HG03103 (cell line): ENCODE measurements around the gene THBD.

Experiments used
- ATAC-seq: cut with Tn5 transposase; IDR thresholded peaks from one replicate; pipeline ENCODE4 v1.9.1; 2021; ENCODE audit warnings: low read depth; ENCODE audit not compliant: unreplicated experiment

Gene THBD

GRCh38 chr20:23062632-23063031, 13.2 kb upstream of the THBD start:
- ATAC-seq: no peak

DNA sequence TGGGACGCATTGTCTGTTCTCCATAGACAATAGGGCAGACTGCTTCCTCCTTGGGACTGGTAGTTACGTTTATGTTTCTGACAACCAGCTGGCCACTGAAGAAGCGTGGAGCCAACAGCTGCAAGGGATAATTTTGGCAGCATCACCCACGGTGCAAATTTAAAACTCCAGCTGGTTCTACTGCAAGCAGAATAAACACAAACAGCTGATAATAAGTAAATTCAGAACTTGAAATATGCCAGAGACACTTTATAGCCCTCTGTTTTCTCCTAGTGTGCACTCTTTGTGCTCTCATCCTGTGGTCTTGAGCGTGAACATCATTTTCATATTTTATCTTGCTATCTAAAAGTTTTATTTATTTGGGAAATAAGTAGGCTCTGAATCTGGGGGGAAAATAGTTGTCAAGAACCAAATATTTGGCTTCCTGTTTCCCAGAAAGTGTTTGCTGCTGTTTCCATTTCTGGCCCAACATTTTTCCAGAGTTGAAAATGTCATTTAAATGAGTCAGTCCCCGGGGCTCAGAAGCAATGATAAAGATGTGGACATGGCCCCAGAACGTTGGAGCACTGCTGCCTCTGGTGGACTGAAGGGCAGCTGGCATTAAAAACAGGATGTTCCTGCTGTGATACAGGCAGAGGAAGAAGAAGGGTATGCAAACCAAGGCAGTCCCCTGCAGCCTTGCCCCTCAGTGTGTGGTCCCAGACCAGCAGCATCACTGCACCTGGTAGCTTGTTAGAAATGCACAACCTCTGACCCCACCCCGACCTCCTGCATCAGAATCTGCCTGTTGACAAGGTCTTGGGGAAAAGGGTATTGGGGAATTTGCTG, 12.5 kb upstream of the THBD start:
- ATAC-seq: no peak

GRCh38 chr20:23061262-23061661, 11.8 kb upstream of the THBD start:
- no peak for ATAC-seq

DNA sequence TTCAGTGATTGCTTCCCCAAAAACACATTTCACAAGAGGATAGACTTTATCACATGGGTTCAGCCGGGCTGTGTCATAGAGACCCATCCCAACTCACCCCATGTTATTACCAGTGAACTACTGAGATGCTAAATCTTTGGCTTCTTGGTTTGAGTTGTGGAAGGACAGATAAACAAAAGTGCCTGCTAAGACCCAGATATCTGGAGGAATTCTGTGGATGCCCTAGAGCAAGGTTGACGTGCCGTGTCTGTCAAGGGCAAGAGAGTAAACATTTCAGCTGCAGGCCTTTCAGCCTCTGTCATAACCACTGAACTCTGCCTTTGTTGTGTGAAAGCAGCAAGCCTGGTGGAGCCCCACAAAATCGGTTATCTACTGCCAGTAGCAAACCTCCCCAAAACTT, 11.2 kb upstream of the THBD start:
- ATAC-seq: no peak

DNA sequence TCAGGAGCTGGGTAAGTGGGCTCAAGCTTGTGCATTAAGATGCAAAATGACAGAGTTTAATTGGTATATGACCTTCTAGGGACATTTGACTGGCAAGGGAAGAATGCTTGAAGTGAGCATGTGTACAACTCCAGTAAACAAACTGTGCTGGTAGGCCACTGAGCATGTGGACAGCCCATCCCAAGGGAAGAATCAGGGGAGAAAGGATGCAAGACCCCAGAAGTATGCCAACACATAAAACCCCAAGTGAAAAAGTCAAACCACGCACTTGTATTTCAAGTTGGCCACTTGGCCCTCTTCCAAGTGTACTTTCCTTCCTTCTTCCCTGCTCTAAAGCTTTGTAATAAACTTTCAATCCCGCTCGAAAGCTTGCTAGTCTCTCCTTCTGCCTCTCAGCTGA, 10.4 kb upstream of the THBD start:
- ATAC-seq: no peak

DNA sequence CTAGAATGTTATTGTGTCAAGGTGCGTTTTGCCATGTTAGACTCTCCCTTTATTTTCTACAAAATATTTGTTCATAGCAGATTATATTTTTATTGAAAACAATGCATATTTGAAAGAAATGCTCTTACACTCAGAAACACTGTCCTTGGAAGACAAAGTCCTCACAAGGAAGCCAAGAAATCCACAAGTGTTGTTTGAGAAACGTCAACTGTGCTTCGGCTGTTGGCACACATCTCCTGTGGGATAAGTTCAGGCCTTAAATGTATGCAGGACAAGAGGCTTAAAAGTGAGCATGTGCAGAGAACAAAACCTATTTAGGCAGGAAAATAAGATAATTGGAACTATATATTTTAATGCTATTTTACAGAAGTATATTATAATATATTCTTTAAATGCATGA, 9.5 kb upstream of the THBD start:
- no peak for ATAC-seq

GRCh38 chr20:23058240-23058639, 8.8 kb upstream of the THBD start:
- ATAC-seq: no peak

- no peak for ATAC-seq
Measured at GRCh38 chr20:23052904-23053303, 3.4 kb upstream of the THBD start.

GRCh38 chr20:23050847-23051627, 1.6 kb upstream of the THBD start:
- no peak for ATAC-seq

- ATAC-seq: no peak
Measured at GRCh38 chr20:23050076-23050838, 785 bp upstream of the THBD start.

DNA sequence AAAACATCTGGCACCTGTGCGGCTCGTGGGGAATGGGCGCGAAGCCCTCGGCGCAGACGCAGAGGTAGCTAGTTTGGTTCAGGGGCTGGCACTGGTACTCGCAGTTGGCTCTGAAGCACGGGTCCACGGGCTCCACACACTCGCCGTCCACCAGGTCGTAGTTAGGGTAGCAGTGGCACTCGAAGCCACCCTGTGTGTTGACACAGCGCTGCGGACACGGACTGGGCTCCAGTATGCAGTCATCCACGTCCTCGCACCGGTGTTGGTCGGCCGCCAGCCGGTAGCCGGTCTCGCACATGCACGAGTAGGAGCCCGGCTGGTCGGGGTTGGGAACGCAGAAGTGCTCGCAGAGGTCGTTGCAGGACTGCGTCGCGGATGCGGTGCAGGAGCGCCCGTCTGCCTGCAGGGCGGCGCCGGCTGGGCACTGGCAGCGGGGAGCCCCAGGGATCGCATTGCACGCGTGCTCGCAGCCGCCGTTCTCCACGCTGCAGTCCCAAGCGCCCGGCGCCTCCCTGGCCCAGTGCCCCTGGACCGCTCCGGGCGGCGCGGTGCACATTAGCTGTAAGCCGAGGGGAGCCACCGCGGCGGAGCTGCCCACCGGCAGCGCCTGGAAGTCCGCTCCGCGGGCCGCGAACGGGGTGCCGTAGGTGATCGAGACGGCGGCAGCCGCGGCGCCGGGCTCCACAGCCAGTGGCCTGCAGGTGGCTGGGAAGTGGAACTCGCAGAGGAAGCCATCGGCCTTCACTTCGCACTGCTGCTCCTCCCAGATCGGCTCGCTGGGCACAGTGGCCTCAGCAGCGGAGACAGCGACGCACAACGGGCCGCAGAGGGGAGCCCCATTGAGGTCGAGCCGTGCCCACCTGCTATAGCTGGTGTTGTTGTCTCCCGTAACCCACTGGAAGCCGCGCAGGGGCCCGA, 930 bp downstream of the THBD start:
- ATAC-seq: no peak

GRCh38 chr20:23047738-23048214, 1.7 kb downstream of the THBD start:
- ATAC-seq: no peak

DNA sequence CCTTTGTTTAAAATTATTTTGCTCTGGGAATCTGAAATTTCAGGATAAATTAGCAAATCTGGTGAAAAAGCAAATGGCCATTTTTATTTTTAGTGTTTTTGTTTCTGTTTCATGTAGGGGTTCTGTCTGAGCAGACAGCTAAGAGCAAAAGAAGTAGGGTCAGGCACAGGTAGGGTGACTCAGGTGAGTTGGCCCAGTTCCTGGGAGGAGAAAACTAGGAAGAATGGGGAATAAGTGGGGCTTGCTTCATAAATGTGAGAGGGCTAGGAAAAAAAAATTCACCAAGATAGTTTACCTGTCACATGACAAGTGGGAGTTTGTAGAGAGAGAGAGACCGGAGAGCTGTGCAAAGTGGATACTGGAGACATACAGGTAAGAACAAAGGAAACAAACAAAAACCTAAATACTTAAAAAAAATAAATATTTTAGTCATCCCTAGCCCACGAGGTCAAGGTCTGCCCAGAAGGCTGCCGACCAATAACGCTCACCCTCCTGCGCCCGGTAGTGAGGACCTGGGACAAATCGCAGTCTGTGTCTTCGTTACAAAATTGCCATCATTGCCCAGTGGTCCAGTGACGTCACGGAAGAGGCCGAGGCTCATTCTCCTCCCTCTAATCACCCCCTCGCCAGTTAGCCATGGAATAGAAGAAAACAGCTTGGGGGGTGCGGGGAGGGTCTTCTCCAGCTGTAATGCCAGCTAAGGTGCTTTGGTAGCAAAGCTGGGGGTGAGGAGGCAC, 2.3 kb downstream of the THBD start:
- ATAC-seq: no peak

DNA sequence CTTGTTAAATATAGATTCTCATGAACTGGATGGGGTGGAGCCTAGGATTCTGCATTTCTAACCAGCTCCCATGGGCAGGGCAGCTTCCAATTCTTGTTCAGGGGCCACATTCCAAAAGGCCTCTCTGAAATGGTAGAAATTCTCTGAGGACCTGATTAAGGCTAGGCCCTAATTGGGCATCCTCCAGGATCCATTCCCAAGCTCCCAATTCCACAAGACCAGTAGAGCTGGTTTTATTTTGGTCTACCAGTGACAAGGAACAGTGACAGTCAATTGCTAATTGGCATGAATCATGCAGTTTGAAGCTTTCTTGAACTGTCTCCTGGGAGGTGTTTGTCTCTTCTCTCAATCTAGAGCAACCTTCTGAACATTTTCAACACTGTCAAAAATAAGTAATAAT, 3.0 kb downstream of the THBD start:
- ATAC-seq: no peak

DNA sequence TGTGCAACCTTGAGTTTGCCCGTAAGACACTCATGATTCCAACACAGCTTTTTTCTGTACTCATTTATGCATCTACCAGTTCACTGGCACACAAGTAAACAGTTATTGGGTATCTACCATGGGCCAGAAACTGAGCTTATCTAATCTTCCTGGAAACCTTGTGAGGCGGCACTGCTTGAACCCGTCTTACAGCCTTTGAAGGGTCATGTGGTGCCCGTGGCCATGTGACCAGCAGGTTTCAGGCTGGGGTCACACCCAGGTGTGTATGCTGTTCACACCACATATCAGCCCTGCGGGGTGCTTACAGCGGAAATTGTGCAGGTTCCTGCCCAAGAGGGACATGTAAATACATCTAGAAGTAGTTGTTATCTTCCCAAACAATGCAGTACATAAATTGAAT, 6.1 kb downstream of the THBD start:
- no peak for ATAC-seq

GRCh38 chr20:23042270-23042669, 7.2 kb downstream of the THBD start:
- ATAC-seq: no peak

- ATAC-seq: no peak
Measured at GRCh38 chr20:23039885-23040508, 9.5 kb downstream of the THBD start.

GRCh38 chr20:23039136-23039875, 10.2 kb downstream of the THBD start:
- no peak for ATAC-seq
